Neuronal stem cell (in vitro differentiated cells): ENCODE data around the gene TTPAL.

Source experiments
- DNase-seq: peaks from one replicate; pipeline ENCODE4 v3.0.0-alpha.2; 2013; ENCODE audit warnings: low spot score
- H2AFZ ChIP-seq: one replicate; pipeline ENCODE4 v1.6.1; 2013; ENCODE audit warnings: mild to moderate bottlenecking, low read length, inconsistent platforms
- H2AK5ac ChIP-seq: 2 replicates; pipeline ENCODE4 v1.6.1; 2013; ENCODE audit warnings: low read depth, mild to moderate bottlenecking, inconsistent platforms, low read length, moderate library complexity, mixed read lengths
- H2BK120ac ChIP-seq: 2 replicates; pipeline ENCODE4 v1.6.1; 2013; ENCODE audit warnings: low read depth, mild to moderate bottlenecking, inconsistent platforms, low read length, moderate library complexity, mixed read lengths
- H2BK12ac ChIP-seq: one replicate; pipeline ENCODE4 v1.6.1; 2013; ENCODE audit warnings: low read length, inconsistent platforms
- H2BK15ac ChIP-seq: 2 replicates; pipeline ENCODE4 v1.6.1; 2013; ENCODE audit warnings: mild to moderate bottlenecking, low read length, inconsistent platforms, mixed read lengths
- H2BK5ac ChIP-seq: one replicate; pipeline ENCODE4 v1.6.1; 2013; ENCODE audit warnings: inconsistent platforms, mild to moderate bottlenecking, low read length, moderate library complexity
- H3K14ac ChIP-seq: one replicate; pipeline ENCODE4 v1.6.1; 2013; ENCODE audit warnings: low read length, inconsistent platforms
- H3K18ac ChIP-seq: 2 replicates; pipeline ENCODE4 v1.6.1; 2013; ENCODE audit warnings: low read length, inconsistent platforms
- H3K23ac ChIP-seq: 2 replicates; pipeline ENCODE4 v1.6.1; 2013; ENCODE audit warnings: low read depth, mild to moderate bottlenecking, mixed read lengths, low read length, inconsistent platforms; ENCODE audit not compliant: poor library complexity
- H3K27ac ChIP-seq: replicated peaks from 3 replicates; pipeline ENCODE4 v1.5.1; 2013; ENCODE audit warnings: low read length, inconsistent platforms
- H3K27me3 ChIP-seq, 3 experiments: 2 replicates each; pipeline ENCODE4 v1.6.1; 2013; ENCODE audit warnings: low read length in 3 of 3, mild to moderate bottlenecking in 2 of 3, inconsistent platforms in 1 of 3, low read depth in 1 of 3, mixed read lengths in 1 of 3, moderate library complexity in 1 of 3; ENCODE audit not compliant: control insufficient read depth in 3 of 3, insufficient read depth in 3 of 3
- H3K36me3 ChIP-seq, 2 donors: replicated peaks in 1 of 2; 2 replicates each; pipeline ENCODE4 v1.6.1; 2013; ENCODE audit warnings: low read length in 2 of 2; ENCODE audit not compliant: control insufficient read depth in 2 of 2, insufficient read depth in 2 of 2
- H3K4ac ChIP-seq: 2 replicates; pipeline ENCODE4 v1.6.1; 2013; ENCODE audit warnings: inconsistent platforms, mild to moderate bottlenecking, low read length, moderate library complexity
- H3K4me1 ChIP-seq, 2 donors: 1 replicate in 1 of 2; 2 replicates in 1 of 2; pipeline ENCODE4 v1.6.1; 2013; ENCODE audit warnings: low read length in 2 of 2, low read depth in 1 of 2; ENCODE audit not compliant: control insufficient read depth in 2 of 2, insufficient read depth in 1 of 2
- H3K4me2 ChIP-seq: one replicate; pipeline ENCODE4 v1.6.1; 2013; ENCODE audit warnings: mild to moderate bottlenecking, low read length, inconsistent platforms; ENCODE audit not compliant: insufficient read depth, poor library complexity, severe bottlenecking
- H3K4me3 ChIP-seq, 2 donors: 2 replicates each; pipeline ENCODE4 v1.5.1; 2013; ENCODE audit warnings: low read length in 2 of 2, mild to moderate bottlenecking in 2 of 2, inconsistent platforms in 1 of 2, moderate library complexity in 1 of 2
- H3K79me1 ChIP-seq: one replicate; pipeline ENCODE4 v1.6.1; 2013; ENCODE audit warnings: low read depth, mild to moderate bottlenecking, inconsistent platforms, low read length, moderate library complexity
- H3K9ac ChIP-seq: one replicate; pipeline ENCODE4 v1.6.1; 2013; ENCODE audit warnings: mild to moderate bottlenecking, low read depth, low read length, inconsistent platforms; ENCODE audit not compliant: poor library complexity
- H3K9me3 ChIP-seq, 2 donors: replicated peaks in 1 of 2; 2 replicates each; pipeline versions ENCODE3 to v1.6.1; 2013; ENCODE audit warnings: low read length in 2 of 2, mild to moderate bottlenecking in 2 of 2, inconsistent platforms in 1 of 2, low read depth in 1 of 2, mixed read lengths in 1 of 2, moderate library complexity in 1 of 2; ENCODE audit not compliant: control insufficient read depth in 2 of 2, insufficient read depth in 1 of 2
- H4K8ac ChIP-seq: one replicate; pipeline ENCODE4 v1.6.1; 2013; ENCODE audit warnings: low read depth, mild to moderate bottlenecking, inconsistent platforms, low read length, moderate library complexity
- H4K91ac ChIP-seq: one replicate; pipeline ENCODE4 v1.6.1; 2013; ENCODE audit warnings: low read length, low read depth, mild to moderate bottlenecking, inconsistent platforms; ENCODE audit not compliant: poor library complexity
- WGBS, 2 donors: extraction: QIAGEN DNeasy Blood & Tissue Kit; methylation state at CpG; one replicate each; pipeline ENCODE4 v1.1.7; 2013; ENCODE audit warnings: missing lambda C conversion rate in 2 of 2, mixed read lengths in 1 of 2; ENCODE audit not compliant: insufficient read length in 2 of 2, insufficient replicate concordance in 1 of 2; ENCODE audit errors: extremely low coverage in 2 of 2; 5-methylcytosine and 5-hydroxymethylcytosine counted together

The TTPAL gene

GRCh38 chr20:44459271-44459670, 16.4 kb upstream of the TTPAL start:
- Histone ChIP-seq H3K18ac (no peak overlapping the region), H3K4me3 (no peak overlapping the region), H2BK15ac (no peak overlapping the region), H3K79me1 (no peaks in the 10 kb centered on the region), H3K4ac (no peak overlapping the region), H3K4me1 (no peaks in the 10 kb centered on the region), H4K8ac (no peak overlapping the region), H3K9ac (no peak overlapping the region), H3K27me3 (no peaks in the 10 kb centered on the region), H2BK120ac (no peak overlapping the region), H3K27ac (no peak overlapping the region), H2BK5ac (no peak overlapping the region), H3K4me2 (no peak overlapping the region), H4K91ac (no peak overlapping the region), H3K14ac (no peak overlapping the region), H2BK12ac (no peak overlapping the region), H2AK5ac (no peak overlapping the region), H3K23ac (no peak overlapping the region), H2AFZ (no peak overlapping the region), H3K36me3 (no peaks in the 10 kb centered on the region), H3K9me3 (no peaks in the 10 kb centered on the region)
- no peak for DNase-seq
- WGBS, 2 donors, result no CpG with 5 or more reads among the region's 2 CpGs

GRCh38 chr20:44460795-44461141, 14.9 kb upstream of the TTPAL start:
- Histone ChIP-seq H3K27ac (no peak overlapping the region), H2BK120ac (no peak overlapping the region), H3K4me2 (no peak overlapping the region), H4K91ac (no peak overlapping the region), H3K4me1 (no peaks in the 10 kb centered on the region), H3K9ac (no peak overlapping the region), H2BK15ac (no peak overlapping the region), H2AFZ (no peak overlapping the region), H3K14ac (no peak overlapping the region), H3K27me3 (peaks cover 0 to 7% (median 0%) of the 10 kb centered on the region in 3 experiments), H2BK12ac (no peak overlapping the region), H3K36me3 (no peaks in the 10 kb centered on the region), H3K9me3 (no peaks in the 10 kb centered on the region), H3K4ac (no peak overlapping the region), H3K4me3 (no peak overlapping the region), H4K8ac (no peak overlapping the region), H3K18ac (no peak overlapping the region), H2BK5ac (no peak overlapping the region), H2AK5ac (no peak overlapping the region), H3K23ac (no peak overlapping the region), H3K79me1 (no peaks in the 10 kb centered on the region)
- DNase-seq, result no peak
- no CpG with 5 or more reads among the region's 3 CpGs for WGBS, 2 donors

DNA sequence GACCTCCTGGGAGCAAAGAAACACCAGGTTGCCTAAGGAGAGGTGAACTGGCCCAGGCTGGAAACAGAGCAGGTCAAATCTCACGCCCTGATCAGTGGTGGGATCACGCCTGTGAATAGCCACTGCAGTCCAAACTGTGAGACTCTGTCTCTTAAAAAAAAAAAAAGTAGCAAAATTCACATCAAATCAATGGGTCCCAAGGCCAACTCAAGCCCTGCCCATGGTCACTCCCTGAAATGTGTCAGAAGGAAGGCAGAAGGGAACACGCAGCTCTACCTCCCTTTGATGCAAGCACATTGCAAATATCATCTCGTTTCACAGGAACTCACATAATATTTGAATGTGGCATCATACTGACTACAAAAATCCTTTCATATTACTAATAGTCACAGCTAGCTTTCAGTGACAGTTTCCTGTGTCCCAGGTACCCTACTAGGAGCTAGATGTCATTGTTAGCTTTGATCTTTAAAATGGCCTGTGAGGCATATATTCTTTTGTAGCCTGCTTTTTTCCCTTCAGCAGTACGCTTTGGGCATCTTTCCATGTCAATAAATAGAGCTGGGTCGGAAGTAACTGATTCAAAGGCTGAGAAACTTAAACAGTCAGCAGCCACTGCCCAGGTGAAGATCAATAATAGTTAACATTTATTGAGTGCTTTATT, 14.4 kb upstream of the TTPAL start:
- Histone ChIP-seq H3K18ac (no peak overlapping the region), H4K8ac (no peak overlapping the region), H4K91ac (no peak overlapping the region), H2BK12ac (no peak overlapping the region), H2BK120ac (no peak overlapping the region), H3K27ac (no peak overlapping the region), H3K14ac (no peak overlapping the region), H2AK5ac (no peak overlapping the region), H3K23ac (no peak overlapping the region), H3K9me3 (no peaks in the 10 kb centered on the region), H2AFZ (no peak overlapping the region), H3K4ac (no peak overlapping the region), H2BK5ac (no peak overlapping the region), H3K27me3 (peaks cover 0 to 7% (median 0%) of the 10 kb centered on the region in 3 experiments), H3K79me1 (no peaks in the 10 kb centered on the region), H3K36me3 (no peaks in the 10 kb centered on the region), H3K9ac (no peak overlapping the region), H3K4me1 (no peaks in the 10 kb centered on the region), H2BK15ac (no peak overlapping the region), H3K4me3 (no peak overlapping the region), H3K4me2 (no peak overlapping the region)
- no CpG with 5 or more reads among the region's 6 CpGs for WGBS, 2 donors
- no peak for DNase-seq

DNA sequence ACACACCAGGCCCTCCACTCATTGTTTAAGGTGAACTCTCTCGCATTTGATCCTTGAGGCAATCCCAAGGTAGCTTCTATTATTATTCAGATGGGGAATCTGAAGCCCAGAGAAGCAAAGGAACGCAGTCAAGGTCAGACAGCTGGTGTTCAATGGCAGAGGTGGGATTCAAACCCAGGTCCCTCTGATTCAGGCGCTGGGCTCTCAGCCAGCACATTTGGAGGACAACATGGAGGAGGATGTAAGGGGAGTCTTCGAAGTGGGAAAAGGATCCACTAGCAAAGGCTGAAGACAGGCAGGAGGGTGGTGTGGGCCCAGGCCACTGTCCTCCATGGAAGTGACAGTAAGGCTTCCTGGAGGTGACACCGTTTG, 13.9 kb upstream of the TTPAL start:
- no peak overlapping the region for H2BK120ac ChIP-seq
- no peaks in the 10 kb centered on the region for H3K79me1 ChIP-seq
- H3K9ac ChIP-seq, result no peak overlapping the region
- no peak overlapping the region for H3K14ac ChIP-seq
- H3K4me1 ChIP-seq, result no peaks in the 10 kb centered on the region
- H3K27ac ChIP-seq, result no peak overlapping the region
- peaks cover 0 to 7% (median 0%) of the 10 kb centered on the region in 3 experiments for H3K27me3 ChIP-seq
- no peak overlapping the region for H2AFZ ChIP-seq
- H4K91ac ChIP-seq, result no peak overlapping the region
- DNase-seq, result no peak
- no peak overlapping the region for H2AK5ac ChIP-seq
- H4K8ac ChIP-seq, result no peak overlapping the region
- no peak overlapping the region for H2BK5ac ChIP-seq
- H3K4me3 ChIP-seq, result no peak overlapping the region
- H3K23ac ChIP-seq, result no peak overlapping the region
- no CpG with 5 or more reads among the region's 5 CpGs for WGBS, 2 donors
- H3K36me3 ChIP-seq, result no peaks in the 10 kb centered on the region
- H2BK12ac ChIP-seq, result no peak overlapping the region
- H3K4ac ChIP-seq, result no peak overlapping the region
- H3K9me3 ChIP-seq, result no peaks in the 10 kb centered on the region
- H3K4me2 ChIP-seq, result no peak overlapping the region
- no peak overlapping the region for H2BK15ac ChIP-seq
- no peak overlapping the region for H3K18ac ChIP-seq
